GM18951 (cell line): ENCODE results near the gene MROH2B.

Experiments used
- POLR2A ChIP-seq: IDR thresholded peaks from 4 replicates; pipeline ENCODE4 v1.6.1; 2011; ENCODE audit warnings: mild to moderate bottlenecking; ENCODE audit not compliant: insufficient read length, insufficient read depth; ENCODE audit errors: extremely low read depth
- in situ Hi-C: fragments of 300-500 bp; cut with MboI; formaldehyde crosslinking; loops from one replicate; pipeline ENCODE4 v1.12.0; 2022; ENCODE audit warnings: low sequenced_read_pairs, mixed read lengths, inconsistent platforms; ENCODE audit not compliant: unreplicated experiment

Gene MROH2B

DNA sequence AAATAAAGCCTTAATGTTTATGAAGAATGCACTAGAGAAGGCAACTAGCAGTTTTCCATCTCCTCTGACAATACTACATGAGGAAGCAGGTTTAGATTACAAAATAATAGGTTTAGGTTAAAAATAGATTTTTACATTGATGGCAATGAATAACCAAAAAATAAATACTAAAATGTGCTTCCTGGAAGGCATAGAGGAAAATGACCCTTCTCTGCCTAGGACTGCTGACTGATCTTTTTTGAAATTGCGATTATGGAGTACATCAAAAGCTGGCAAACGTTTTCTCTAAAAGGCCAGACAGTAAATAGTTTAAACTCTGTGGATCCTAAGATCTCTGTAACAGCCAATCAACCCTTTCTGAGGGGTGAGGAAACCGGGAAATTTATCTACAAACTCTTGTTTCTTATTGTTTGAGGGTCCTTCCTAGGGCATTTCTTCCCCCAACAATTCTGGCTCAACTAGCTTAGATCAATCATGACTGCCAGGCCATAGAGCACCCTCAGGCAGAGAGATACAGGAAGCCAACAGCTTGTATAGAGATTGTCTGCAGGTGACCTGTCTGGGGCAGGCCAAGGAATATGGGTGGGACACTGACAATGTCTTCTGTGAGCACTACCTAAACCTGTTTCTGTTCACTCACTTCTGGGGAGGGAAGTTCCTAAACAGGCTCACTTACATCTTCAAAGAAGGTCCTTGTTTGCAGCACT is 67.3 kb downstream of the MROH2B start:
- no peak for TF ChIP-seq POLR2A
- in situ Hi-C loops, result no loop called here

DNA sequence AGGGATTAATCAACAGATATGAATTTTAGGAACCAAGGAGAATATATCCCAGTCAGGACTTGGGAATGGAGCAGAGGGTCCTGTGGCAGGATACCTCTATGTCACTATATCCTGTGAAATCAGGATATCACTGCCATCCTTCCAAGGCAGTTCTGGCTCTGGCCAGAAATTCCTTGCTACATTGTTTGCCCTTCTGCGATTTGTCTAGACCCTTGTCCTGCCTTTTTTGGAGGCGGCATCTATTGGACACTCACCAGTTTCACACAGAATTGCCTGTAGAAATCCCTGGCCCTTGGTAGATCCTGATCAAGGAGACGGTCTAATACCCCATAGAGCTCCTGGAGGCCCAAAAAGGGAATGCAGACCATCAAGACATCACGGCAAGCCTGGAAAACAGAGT is 71.2 kb downstream of the MROH2B start:
- TF ChIP-seq POLR2A, result no peak
- in situ Hi-C loops, result no loop called here

DNA sequence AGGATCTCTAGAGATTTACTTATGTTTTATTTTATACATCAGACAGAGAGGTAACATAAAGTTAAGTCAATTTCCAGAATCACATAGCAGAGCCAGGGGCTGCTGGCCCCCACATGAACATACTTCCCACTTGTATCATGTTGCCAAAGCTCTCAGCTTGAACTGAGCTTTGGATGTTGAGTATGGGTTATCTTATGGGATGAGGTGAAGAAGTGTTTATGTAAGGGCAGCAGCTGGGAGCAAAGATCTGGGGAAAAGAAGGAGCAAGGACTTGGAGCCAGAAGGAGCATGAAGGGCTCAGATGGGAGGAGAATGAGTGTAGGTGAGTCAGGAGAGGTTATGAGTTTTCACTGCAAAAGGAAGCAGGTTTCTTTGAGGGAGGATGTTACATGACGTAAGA is 72.0 kb downstream of the MROH2B start:
- in situ Hi-C loops, result no loop called here
- no peak for TF ChIP-seq POLR2A

DNA sequence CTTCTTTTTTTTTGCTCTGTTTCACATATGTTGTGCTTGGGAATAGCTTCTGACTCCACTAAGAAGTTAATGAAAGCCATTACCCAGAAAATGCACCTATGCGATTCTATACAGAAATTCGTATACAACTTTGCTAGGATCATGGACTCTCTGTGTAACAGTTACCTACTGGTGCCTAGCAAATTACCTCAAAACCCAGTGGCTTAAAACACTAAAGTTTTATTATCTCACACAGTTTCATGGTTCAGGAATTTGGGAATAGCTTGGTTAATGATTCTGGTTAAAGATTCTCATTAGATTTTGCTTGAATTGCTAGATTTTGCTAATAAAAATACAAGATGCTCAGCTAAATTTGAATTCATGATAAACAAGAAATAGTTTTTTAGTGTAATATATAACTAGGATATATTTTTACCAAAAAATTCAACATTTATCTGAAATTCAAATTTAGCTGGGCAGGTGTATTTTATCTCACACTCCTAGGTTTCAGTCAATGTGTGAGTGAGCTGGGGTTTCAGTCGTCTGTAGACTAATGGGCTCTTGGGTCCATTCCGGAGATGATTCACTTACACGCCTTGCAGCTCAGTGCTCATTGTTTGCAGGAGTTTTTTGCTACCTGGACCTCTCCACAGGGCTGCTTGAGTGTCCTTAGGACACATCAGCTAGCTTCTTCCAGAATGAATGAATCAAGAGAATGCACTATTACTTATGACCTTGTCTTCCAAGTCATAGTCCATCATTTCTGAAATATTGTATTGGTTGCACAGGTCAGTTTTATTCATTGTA is 75.1 kb downstream of the MROH2B start:
- in situ Hi-C loops, result no loop called here
- no peak for TF ChIP-seq POLR2A

DNA sequence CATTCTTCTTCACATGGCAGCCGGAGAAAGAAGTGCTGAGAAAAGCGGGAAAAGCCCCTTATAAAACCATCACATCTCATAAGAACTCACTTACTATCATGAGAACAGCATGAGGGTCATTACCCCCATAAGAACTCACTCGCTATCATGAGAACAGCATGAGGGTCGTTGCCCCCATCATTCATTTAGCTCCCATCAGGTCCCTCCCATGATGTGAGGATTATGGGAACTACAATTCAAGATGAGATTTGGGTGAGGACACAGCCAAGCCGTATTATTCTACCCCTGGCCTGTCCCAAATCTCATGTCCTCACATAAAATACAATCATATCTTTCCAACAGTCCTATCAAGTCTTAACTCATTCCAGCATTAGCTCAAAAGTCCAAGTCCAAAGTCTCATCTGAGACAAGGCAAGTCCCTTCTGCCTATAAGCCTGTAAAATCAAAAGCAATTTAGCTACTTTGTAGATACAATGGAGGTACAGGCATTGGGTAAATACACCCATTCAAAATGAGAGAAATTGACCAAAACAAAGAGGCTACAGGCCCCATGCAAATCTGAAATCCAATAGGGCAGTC is 79.1 kb downstream of the MROH2B start:
- TF ChIP-seq POLR2A, result no peak
- in situ Hi-C loops, result no loop called here

DNA sequence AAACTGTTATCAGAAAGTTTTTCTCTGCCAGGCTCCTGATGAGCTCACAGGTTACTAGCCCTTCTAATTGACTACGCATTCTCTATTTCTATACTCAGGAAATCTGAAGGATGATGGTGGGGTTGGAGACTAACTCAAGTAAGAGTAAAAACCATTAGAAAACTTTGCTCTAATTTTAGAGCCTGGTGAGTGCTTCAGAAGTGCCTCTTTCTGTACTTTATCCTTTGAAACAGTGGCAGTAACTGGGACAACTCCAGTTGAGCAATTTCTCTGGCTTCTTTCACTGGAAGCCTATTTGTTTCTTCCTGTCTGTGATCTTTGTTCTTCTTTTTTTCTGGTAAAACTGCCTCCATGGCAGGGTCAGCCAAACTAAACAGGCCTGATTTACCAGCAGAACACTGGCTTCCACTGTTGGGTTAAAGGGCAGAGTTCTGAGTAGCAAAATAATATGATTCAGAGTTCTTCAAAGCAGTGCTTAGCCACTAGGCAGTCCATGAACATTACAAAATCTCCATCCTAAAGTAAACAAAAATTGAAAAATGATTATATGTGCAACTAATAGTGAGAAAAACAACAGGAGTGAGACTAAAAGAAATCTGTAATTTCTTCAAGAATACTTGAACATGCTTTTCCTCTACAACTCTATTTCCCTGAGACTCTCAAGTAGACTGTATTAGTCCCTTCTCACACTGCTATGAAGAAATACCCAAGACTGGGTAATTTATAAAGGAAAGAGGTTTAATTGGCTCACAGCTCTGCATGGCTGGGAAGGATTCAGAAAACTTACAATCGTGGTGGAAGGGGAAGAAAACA is 79.8 kb downstream of the MROH2B start:
- in situ Hi-C loops, result no loop called here
- TF ChIP-seq POLR2A, result no peak

DNA sequence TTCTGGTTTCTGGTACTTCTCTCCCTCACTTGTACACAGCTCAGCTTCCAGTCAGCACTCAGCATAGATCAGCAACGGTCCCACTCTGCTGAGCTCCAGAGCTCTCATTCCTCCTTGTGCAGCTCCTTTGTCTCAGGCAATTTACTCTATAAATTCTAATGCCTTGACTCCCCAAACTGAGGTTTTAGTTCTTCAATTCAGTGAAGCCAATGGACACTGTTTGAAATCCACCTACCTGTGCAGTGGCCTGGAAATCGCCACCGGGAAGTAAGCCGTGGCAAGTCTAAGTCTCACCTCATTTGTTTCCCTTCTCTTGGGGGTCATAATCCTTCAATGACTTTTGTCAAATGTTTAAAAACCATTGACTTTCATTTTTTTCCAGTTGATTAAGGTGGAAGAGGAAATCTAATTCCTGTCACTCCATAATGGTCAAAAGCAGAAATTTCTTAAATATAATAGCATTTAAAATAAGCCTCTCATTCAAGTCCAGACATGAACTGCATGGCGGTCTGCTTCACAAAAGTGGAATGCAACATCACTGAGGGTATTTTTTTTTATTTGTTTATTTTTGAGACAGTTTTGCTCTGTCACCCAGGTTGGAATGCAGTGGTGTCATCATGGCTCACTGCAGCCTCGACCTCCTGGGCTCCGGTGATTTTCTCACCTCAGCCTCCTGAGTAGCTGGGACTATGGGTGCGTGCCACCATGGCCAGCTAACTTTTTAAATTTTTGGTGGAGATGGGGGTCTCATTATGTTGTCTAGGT is 82.2 kb downstream of the MROH2B start:
- no peak for TF ChIP-seq POLR2A
- in situ Hi-C loops, result no loop called here

DNA sequence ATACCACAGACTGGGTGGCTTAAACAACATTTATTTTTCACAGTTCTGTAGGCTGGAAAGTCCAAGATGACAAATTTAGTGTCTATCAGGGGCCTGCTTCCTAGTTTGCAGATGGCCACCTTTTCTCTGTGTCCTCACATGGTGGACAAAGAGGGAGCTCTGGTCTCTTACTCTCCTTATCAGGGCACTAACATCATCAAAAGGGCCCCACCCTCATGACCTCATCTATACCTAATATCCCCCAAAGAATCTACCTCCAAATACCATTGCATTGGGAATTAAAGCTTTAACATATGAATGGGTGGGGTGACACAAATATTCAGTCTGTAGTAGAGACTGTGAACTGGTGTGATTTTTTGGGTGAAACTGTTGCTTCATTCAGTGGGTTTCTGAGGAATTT is 83.8 kb downstream of the MROH2B start:
- in situ Hi-C loops, result no loop called here
- no peak for TF ChIP-seq POLR2A

DNA sequence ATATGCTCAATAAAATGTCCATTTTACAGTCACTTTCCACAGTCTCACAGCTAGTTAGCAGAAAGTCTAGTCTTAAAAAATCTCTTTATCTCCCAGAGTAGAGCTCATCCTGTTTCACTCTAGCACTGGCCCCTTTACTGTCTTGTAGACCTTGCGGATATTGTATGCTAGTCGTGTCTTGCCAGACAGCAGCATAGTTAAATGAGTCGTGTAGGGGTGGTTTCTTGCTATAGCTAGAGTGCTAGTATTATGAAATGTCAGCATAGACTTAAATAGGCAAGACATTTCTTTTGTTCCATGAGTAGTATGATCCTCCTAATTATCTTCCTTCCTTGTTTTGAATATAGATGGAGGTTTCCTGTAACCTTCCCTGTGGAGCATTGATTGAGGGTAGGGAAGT is 84.5 kb downstream of the MROH2B start:
- in situ Hi-C loops, result no loop called here
- no peak for TF ChIP-seq POLR2A

DNA sequence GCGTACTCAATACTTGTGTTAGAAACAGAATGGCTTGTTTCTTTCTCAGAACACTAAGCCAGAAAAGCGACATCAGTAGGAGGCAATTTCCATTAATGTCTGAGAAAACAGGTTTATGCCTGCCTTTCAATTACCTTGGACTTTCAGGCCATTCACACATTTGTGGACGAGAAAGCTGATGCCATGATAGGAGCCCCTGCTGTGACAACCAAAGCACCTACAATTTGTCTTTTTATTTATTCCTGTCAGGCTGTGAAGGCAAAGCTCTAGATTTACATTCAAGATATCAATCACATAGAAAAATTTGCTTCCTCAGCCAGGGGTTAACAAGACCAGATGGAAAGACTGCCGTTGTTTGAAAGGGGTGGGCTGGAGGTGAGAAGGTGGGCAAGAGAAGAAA is 85.6 kb downstream of the MROH2B start:
- in situ Hi-C loops, result no loop called here
- no peak for TF ChIP-seq POLR2A

DNA sequence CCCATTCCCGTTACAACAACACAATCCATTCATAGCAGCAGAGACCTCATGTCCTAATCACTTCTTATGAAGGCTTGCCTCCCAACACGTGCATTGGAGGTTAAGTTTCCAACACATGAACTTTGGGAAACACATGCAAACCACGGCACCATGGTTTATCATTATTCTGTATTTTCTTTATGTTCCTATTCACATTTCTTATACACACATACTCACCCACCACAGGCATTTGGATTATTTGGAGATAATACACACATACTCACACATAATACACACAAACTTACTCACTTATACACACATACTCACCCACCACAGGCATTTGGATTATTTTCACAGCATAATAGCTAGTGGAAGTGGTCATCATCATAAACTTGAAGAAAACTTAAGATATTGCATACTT is 86.3 kb downstream of the MROH2B start:
- no peak for TF ChIP-seq POLR2A
- in situ Hi-C loops, result no loop called here

DNA sequence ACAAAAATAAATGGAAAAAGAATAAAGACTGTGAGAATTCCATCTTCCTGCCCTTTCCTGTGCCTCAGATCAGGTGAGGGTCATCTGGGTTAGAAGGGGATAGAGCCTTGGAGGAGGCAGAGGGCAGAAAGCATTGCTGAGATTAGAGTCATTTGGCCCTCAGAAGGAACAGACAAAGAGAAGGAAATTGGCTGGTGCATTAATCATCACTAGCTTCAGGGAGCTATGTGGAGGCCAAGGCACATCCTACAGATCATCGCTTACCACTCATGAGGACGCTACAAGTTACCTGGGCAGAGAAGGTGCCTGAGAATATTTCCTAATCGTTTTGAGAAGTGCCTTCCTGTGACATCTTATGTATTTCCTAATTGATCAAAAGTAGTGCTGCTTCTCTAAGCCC is 87.4 kb downstream of the MROH2B start:
- TF ChIP-seq POLR2A, result no peak
- in situ Hi-C loops, result no loop called here

DNA sequence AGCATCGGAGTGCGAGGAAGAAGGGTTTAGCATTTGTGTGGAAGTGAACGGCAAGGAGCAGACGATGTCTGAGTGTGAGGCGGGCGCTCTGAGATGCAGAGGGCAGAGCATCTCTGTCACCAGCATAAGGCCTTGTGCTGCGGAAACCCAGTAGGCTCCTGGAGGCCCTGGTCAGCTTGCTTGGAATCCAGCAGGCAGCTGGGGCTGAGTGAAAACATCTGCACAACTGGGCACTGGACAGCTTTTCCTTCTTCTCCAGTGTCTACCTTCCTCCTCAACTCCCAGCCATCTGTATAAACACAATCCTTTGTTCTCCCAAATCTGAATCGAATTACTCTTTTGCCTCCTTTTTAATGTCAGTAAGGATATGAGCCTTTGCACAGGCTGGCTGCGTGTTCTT is 89.7 kb downstream of the MROH2B start:
- TF ChIP-seq POLR2A, result no peak
- in situ Hi-C loops, result no loop called here

DNA sequence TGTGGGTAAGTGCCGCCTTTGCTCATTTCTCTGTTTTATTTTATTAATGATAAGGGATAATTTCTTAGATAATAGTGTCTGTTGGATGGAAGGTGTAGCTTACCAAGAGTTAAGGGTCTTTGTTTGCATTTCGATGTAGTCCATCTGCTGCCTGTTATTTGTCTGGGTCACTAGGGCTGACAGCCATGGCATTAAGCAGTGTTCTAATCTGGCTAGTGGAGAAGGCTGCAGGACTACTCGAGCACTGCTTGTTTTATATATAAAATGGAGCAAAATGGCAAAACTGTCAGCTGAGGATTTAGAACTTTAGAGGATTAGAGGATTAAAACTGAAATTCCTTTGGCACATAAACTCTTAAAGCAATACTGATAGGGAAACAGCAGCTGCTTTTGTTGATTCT is 94.3 kb downstream of the MROH2B start:
- no peak for TF ChIP-seq POLR2A
- in situ Hi-C loops, result no loop called here
